Immature natural killer cell (primary cell): ENCODE data around the gene CSRP1. TPM values are rescaled to one million over a fixed set of nuclear protein-coding genes. Genes with fewer than 3 reads are reported as not detected.

Experiments
- DNase-seq, 3 donors: peaks; one replicate each; pipeline ENCODE4 v3.0.0; 2022; ENCODE audit warnings: mixed read lengths in 1 of 3
- H3K27ac Mint-ChIP-seq, 6 donors: one replicate each; pipeline ENCODE4 v1.8.0; 2020; ENCODE audit warnings: mixed read lengths in 6 of 6, mild to moderate bottlenecking in 5 of 6, inconsistent platforms in 4 of 6, moderate library complexity in 3 of 6
- H3K27me3 Mint-ChIP-seq, 3 donors: one replicate each; pipeline ENCODE4 v1.8.0; 2020 to 2021; ENCODE audit warnings: low read depth in 3 of 3, mild to moderate bottlenecking in 3 of 3, mixed read lengths in 3 of 3, moderate library complexity in 3 of 3, inconsistent platforms in 1 of 3
- H3K36me3 Mint-ChIP-seq, 3 donors: one replicate each; pipeline ENCODE4 v1.8.0; 2020; ENCODE audit warnings: mixed read lengths in 3 of 3, inconsistent platforms in 2 of 3, mild to moderate bottlenecking in 2 of 3
- H3K4me1 Mint-ChIP-seq, 2 donors: one replicate each; pipeline ENCODE4 v1.8.0; 2020; ENCODE audit warnings: inconsistent platforms in 2 of 2, mild to moderate bottlenecking in 2 of 2, mixed read lengths in 2 of 2, moderate library complexity in 1 of 2
- H3K4me3 Mint-ChIP-seq, 5 donors: one replicate each; pipeline ENCODE4 v1.8.0; 2020; ENCODE audit warnings: mild to moderate bottlenecking in 5 of 5, mixed read lengths in 5 of 5, inconsistent platforms in 3 of 5, moderate library complexity in 3 of 5
- H3K9me3 Mint-ChIP-seq, 6 donors: one replicate each; pipeline ENCODE4 v1.8.0; 2020; ENCODE audit warnings: mild to moderate bottlenecking in 6 of 6, mixed read lengths in 6 of 6, inconsistent platforms in 4 of 6, moderate library complexity in 3 of 6
- polyA plus RNA-seq, 3 donors: library from polyadenylated mRNA; unstranded; fragments of 300-500 nt; fragmentation: Illumina TruSeq; gene quantifications; one replicate each; pipeline ENCODE4 v1.2.3, GENCODE V29; 2021

Gene CSRP1
- polyA plus RNA-seq, 3 donors from 2014 or later = 58.0 to 72.9 (median 61.8) TPM

- H3K9me3 Mint-ChIP-seq = no peaks in the 10 kb centered on the region
- H3K36me3 Mint-ChIP-seq = no peaks in the 10 kb centered on the region
- peak overlapping the region in 1 of 6 donors; percentile 89 for H3K27ac Mint-ChIP-seq
- peak overlapping the region in 2 of 5 donors; percentile 47 to 50 for H3K4me3 Mint-ChIP-seq
- H3K4me1 Mint-ChIP-seq = peaks cover 4 to 72% of the 10 kb centered on the region in 2 donors
- DNase-seq = peak in 2 of 3 donors; percentile 26 to 32
- H3K27me3 Mint-ChIP-seq = peaks cover 6 to 10% (median 7%) of the 10 kb centered on the region in 3 donors
Observed at GRCh38 chr1:201447903-201448871, 58.7 kb downstream of the CSRP1 start.

GRCh38 chr1:201445310-201445709, 61.6 kb downstream of the CSRP1 start:
- H3K4me3 Mint-ChIP-seq = peak overlapping the region in 1 of 5 donors; percentile 26
- H3K4me1 Mint-ChIP-seq = peaks cover 4 to 70% of the 10 kb centered on the region in 2 donors
- DNase-seq = peak in 1 of 3 donors; percentile 63
- H3K36me3 Mint-ChIP-seq = no peaks in the 10 kb centered on the region
- H3K27ac Mint-ChIP-seq = peak overlapping the region in 2 of 6 donors; percentile 59 to 61
- no peaks in the 10 kb centered on the region for H3K9me3 Mint-ChIP-seq
- H3K27me3 Mint-ChIP-seq = peaks cover 6 to 9% (median 8%) of the 10 kb centered on the region in 3 donors

GRCh38 chr1:201444792-201445191, 62.1 kb downstream of the CSRP1 start:
- peak overlapping the region in 1 of 5 donors; percentile 36 for H3K4me3 Mint-ChIP-seq
- H3K36me3 Mint-ChIP-seq = no peaks in the 10 kb centered on the region
- DNase-seq = peak in 1 of 3 donors; percentile 9
- H3K27ac Mint-ChIP-seq = peak overlapping the region in 2 of 6 donors; percentile 59 to 61
- no peaks in the 10 kb centered on the region for H3K9me3 Mint-ChIP-seq
- H3K4me1 Mint-ChIP-seq = peaks cover 4 to 65% of the 10 kb centered on the region in 2 donors
- H3K27me3 Mint-ChIP-seq = peaks cover 6 to 7% (median 6%) of the 10 kb centered on the region in 3 donors

GRCh38 chr1:201443747-201444146, 63.2 kb downstream of the CSRP1 start:
- Mint-ChIP-seq H3K27ac (peak overlapping the region in 1 of 6 donors; percentile 59), H3K4me3 (peak overlapping the region in 1 of 5 donors; percentile 10), H3K9me3 (no peaks in the 10 kb centered on the region), H3K36me3 (no peaks in the 10 kb centered on the region), H3K4me1 (peaks cover 4 to 55% of the 10 kb centered on the region in 2 donors), H3K27me3 (peaks cover 5 to 11% (median 5%) of the 10 kb centered on the region in 3 donors)
- no peak for DNase-seq

- peaks cover 6 to 14% (median 8%) of the 10 kb centered on the region in 3 donors for H3K27me3 Mint-ChIP-seq
- no peak overlapping the region for H3K27ac Mint-ChIP-seq
- no peaks in the 10 kb centered on the region for H3K36me3 Mint-ChIP-seq
- no peak for DNase-seq
- no peaks in the 10 kb centered on the region for H3K9me3 Mint-ChIP-seq
- H3K4me3 Mint-ChIP-seq = no peak overlapping the region
- peaks cover 5 to 20% of the 10 kb centered on the region in 2 donors for H3K4me1 Mint-ChIP-seq
Observed at GRCh38 chr1:201436969-201437368, 70.0 kb downstream of the CSRP1 start.

- Mint-ChIP-seq H3K4me3 (no peak overlapping the region), H3K27ac (peak overlapping the region in 1 of 6 donors; percentile 96), H3K27me3 (peaks cover 6 to 14% (median 10%) of the 10 kb centered on the region in 3 donors), H3K4me1 (peaks cover 5 to 14% of the 10 kb centered on the region in 2 donors), H3K36me3 (no peaks in the 10 kb centered on the region), H3K9me3 (no peaks in the 10 kb centered on the region)
- DNase-seq = no peak
Observed at GRCh38 chr1:201436393-201436792, 70.5 kb downstream of the CSRP1 start.

- Mint-ChIP-seq H3K36me3 (peaks cover 0 to 3% (median 0%) of the 10 kb centered on the region in 3 donors), H3K4me3 (no peak overlapping the region), H3K27ac (no peak overlapping the region), H3K4me1 (peaks cover 5 to 9% of the 10 kb centered on the region in 2 donors), H3K9me3 (no peaks in the 10 kb centered on the region), H3K27me3 (peaks cover 7 to 11% (median 11%) of the 10 kb centered on the region in 3 donors)
- DNase-seq = no peak
Observed at GRCh38 chr1:201434266-201434665, 72.7 kb downstream of the CSRP1 start.

GRCh38 chr1:201433609-201434008, 73.3 kb downstream of the CSRP1 start:
- H3K4me3 Mint-ChIP-seq = no peak overlapping the region
- H3K27me3 Mint-ChIP-seq = peaks cover 7 to 13% (median 11%) of the 10 kb centered on the region in 3 donors
- H3K27ac Mint-ChIP-seq = no peak overlapping the region
- peaks cover 0 to 3% (median 0%) of the 10 kb centered on the region in 3 donors for H3K36me3 Mint-ChIP-seq
- no peak for DNase-seq
- H3K4me1 Mint-ChIP-seq = peaks cover 5 to 9% of the 10 kb centered on the region in 2 donors
- no peaks in the 10 kb centered on the region for H3K9me3 Mint-ChIP-seq

Other genes with a start within 250 kb of the CSRP1 start
- not detected for gene PKP1, start 223.6 kb downstream of the CSRP1 start, polyA plus RNA-seq
- gene TNNT2, start 129.4 kb downstream of the CSRP1 start, polyA plus RNA-seq = not detected
- gene LAD1, start 107.8 kb downstream of the CSRP1 start, polyA plus RNA-seq = not detected
- not detected for gene TNNI1, start 85.4 kb downstream of the CSRP1 start, polyA plus RNA-seq
- 10 to 100 TPM in 1 of 3 donors, under 1 TPM in 1, not detected in 1; 0.62 to 10.8 TPM for gene PHLDA3, start 37.9 kb downstream of the CSRP1 start, polyA plus RNA-seq
- under 1 TPM in 2 of 3 donors, not detected in 1; 0.23 to 0.56 TPM for gene NAV1, start 32.0 kb upstream of the CSRP1 start, polyA plus RNA-seq